Stimulated activated CD4-positive, alpha-beta T cell treated with anti-CD3 and anti-CD28 coated beads, TNF-alpha, amount 100 ng/mL, for 1 hour (primary cell): ENCODE data around the gene PASD1.

Source experiments
- DNase-seq, 3 donors: peaks; one replicate each; pipeline ENCODE4 v3.0.0-alpha.2; 2020; ENCODE audit warnings: low read depth in 3 of 3, low spot score in 1 of 3

Gene PASD1

GRCh38 chrX:151701071-151701470, 137.6 kb downstream of the PASD1 start:
- DNase-seq, result no peak

- DNase-seq, result no peak
Measured at GRCh38 chrX:151701531-151701930, 138.1 kb downstream of the PASD1 start.

GRCh38 chrX:151702026-151702714, 138.7 kb downstream of the PASD1 start:
- DNase-seq, result no peak

- no peak for DNase-seq
Measured at GRCh38 chrX:151702741-151703340, 139.4 kb downstream of the PASD1 start.

- no peak for DNase-seq
Measured at GRCh38 chrX:151703487-151703886, 140.0 kb downstream of the PASD1 start.

GRCh38 chrX:151704041-151704663, 140.7 kb downstream of the PASD1 start:
- no peak for DNase-seq

- DNase-seq, result no peak
Measured at GRCh38 chrX:151708821-151709220, 145.3 kb downstream of the PASD1 start.

GRCh38 chrX:151710457-151710856, 147.0 kb downstream of the PASD1 start:
- no peak for DNase-seq

- no peak for DNase-seq
Measured at GRCh38 chrX:151711154-151711553, 147.7 kb downstream of the PASD1 start.

- no peak for DNase-seq
Measured at GRCh38 chrX:151711787-151712186, 148.3 kb downstream of the PASD1 start.

- no peak for DNase-seq
Measured at GRCh38 chrX:151712253-151712652, 148.8 kb downstream of the PASD1 start.

- DNase-seq, result no peak
Measured at GRCh38 chrX:151713849-151714248, 150.4 kb downstream of the PASD1 start.

GRCh38 chrX:151714362-151714761, 150.9 kb downstream of the PASD1 start:
- DNase-seq, result no peak

GRCh38 chrX:151715752-151716151, 152.3 kb downstream of the PASD1 start, which contains the start of gene FATE1:
Gene FATE1 (plus strand): TSS chrX:151716035. CDS start chrX:151716120, 85 bp downstream.
- DNase-seq, result no peak

- DNase-seq, result no peak
Measured at GRCh38 chrX:151722241-151722846, 158.9 kb downstream of the PASD1 start.

GRCh38 chrX:151723156-151723760, 159.8 kb downstream of the PASD1 start:
- no peak for DNase-seq

- DNase-seq, result no peak
Measured at GRCh38 chrX:151724563-151725337, 161.3 kb downstream of the PASD1 start.

- no peak for DNase-seq
Measured at GRCh38 chrX:151725338-151725614, 161.8 kb downstream of the PASD1 start.
